DOHH2 (cell line): Measurements from ENCODE around the gene USP31.

Experiments used
- CTCF ChIP-seq: fragments of 200-600 bp; sonication (generic); IDR thresholded peaks from one replicate; pipeline ENCODE4 v1.5.1; 2014; ENCODE audit warnings: antibody characterized with exemption, mild to moderate bottlenecking, low read depth, low read length; ENCODE audit not compliant: poor library complexity, severe bottlenecking
- EZH2phosphoT487 ChIP-seq: fragments of 200-600 bp; sonication (generic); IDR thresholded peaks from 2 replicates; pipeline ENCODE4 v1.6.1; 2017; ENCODE audit warnings: borderline replicate concordance, mild to moderate bottlenecking, antibody characterized with exemption, low read length, moderate library complexity, mixed read lengths

GRCh38 chr16:23137256-23137655 lies 12.0 kb downstream of the USP31 start:
- TF ChIP-seq CTCF (no peak), EZH2phosphoT487 (no peak)
